Mammary epithelial cell (primary cell): ENCODE results near the gene AP1M1.

ENCODE experiments used
- CTCF ChIP-seq, 2 donors: IDR thresholded peaks in 1 of 2; conservative IDR thresholded peaks in 1 of 2; 2 replicates each; pipeline ENCODE4 v1.5.1; 2011 to 2012; ENCODE audit warnings: inconsistent platforms in 2 of 2, low read length in 2 of 2, mild to moderate bottlenecking in 2 of 2, control low read depth in 1 of 2, low read depth in 1 of 2; ENCODE audit not compliant: insufficient read depth in 1 of 2; ENCODE audit errors: extremely low read depth in 1 of 2
- EZH2 ChIP-seq: IDR thresholded peaks from 2 replicates; pipeline ENCODE4 v1.6.1; 2012; ENCODE audit warnings: low read length, inconsistent platforms, borderline replicate concordance

GRCh38 chr19:16216744-16217670, 19.3 kb downstream of the AP1M1 start:
- no peak for TF ChIP-seq CTCF (conservative IDR thresholded peaks at IDR 0.05 in 1 of 2, IDR thresholded peaks at IDR 0.05 in 1 of 2; ENCODE audit: extremely low read depth in 1 of 2, insufficient read depth in 1 of 2, low read depth in 1 of 2, low read length in 2 of 2)
- no peak for TF ChIP-seq EZH2
